ENCODE data around the gene OBP2A. TPM values are rescaled to one million over a fixed set of nuclear protein-coding genes. Genes with fewer than 3 reads are reported as not detected.

Gene OBP2A
- total RNA-seq, 1 experiment from 2014 or later = not detected

DNA sequence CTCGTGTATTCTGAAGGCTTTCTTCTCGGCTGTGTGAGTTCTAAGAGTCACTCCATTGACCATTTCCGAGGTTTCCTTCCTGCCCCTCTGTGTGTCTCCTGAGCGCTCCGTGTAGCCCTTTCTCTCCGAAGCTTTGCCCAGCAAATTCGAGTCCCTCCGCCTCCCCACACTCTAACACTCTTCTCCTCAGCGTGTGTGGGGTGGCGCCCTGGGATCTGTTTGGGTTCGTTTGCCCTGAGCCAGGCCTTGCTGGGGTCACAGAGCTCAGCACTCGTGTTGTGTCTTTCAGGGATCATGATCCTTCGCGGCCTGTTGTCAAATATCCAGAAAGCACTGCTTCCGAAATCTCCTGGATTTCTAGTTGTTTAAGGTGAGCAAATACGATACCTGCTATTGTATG lies 10.0 kb downstream of the OBP2A start (continued):
- no peak for TF ChIP-seq ZNF274 (IDR thresholded peaks at IDR 0.05; ENCODE audit: low read depth, low read length)

DNA sequence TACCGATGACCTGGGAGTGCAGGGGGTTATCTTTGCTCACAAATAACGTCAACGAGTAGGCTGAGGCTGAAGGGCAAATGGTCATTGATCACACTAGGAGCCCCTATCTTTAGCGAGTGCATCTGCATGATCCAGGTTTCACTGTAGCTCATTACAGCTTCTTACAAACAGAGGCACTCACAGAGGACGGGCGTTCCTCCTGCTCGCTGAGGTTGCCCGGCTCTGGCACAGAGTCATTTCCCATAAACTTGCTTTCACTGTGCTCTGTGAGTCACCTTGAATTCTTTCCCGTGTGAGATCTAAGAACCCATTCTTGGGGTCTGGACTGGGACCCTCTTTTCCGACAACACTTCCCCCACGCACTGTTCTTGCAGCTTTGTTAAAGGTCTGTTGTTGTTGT lies 13.7 kb downstream of the OBP2A start:
- RAD21 ChIA-PET (ENCODE audit: low non-redundant PET in 1 of 2, low total read pairs in 2 of 2, uncharacterized antibody in 2 of 2, unreplicated experiment in 2 of 2) = no interaction called here
- BruUV-seq (replicated peaks) = no TSS peak

More for the DNA sequence above, 13.7 kb downstream of the OBP2A start:
- no peak for TF ChIP-seq SRF (IDR thresholded peaks at IDR 0.05; ENCODE audit: low read depth)
- TF ChIP-seq TCF7L2 (IDR thresholded peaks at IDR 0.05; ENCODE audit: borderline replicate concordance, extremely low read depth, insufficient read depth, insufficient read length) = no peak
- no peak for TF ChIP-seq ELF1 (IDR thresholded peaks at IDR 0.05; ENCODE audit: borderline replicate concordance, low read depth)
- TF ChIP-seq SP1 (IDR thresholded peaks at IDR 0.05; ENCODE audit: low read depth) = no peak
- no peak for TF ChIP-seq RAD21 (IDR thresholded peaks at IDR 0.05; ENCODE audit: low read depth)
- TF ChIP-seq, protein P1, sequence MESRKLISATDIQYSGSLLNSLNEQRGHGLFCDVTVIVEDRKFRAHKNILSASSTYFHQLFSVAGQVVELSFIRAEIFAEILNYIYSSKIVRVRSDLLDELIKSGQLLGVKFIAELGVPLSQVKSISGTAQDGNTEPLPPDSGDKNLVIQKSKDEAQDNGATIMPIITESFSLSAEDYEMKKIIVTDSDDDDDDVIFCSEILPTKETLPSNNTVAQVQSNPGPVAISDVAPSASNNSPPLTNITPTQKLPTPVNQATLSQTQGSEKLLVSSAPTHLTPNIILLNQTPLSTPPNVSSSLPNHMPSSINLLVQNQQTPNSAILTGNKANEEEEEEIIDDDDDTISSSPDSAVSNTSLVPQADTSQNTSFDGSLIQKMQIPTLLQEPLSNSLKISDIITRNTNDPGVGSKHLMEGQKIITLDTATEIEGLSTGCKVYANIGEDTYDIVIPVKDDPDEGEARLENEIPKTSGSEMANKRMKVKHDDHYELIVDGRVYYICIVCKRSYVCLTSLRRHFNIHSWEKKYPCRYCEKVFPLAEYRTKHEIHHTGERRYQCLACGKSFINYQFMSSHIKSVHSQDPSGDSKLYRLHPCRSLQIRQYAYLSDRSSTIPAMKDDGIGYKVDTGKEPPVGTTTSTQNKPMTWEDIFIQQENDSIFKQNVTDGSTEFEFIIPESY (IDR thresholded peaks at IDR 0.05; ENCODE audit: extremely low read depth, insufficient replicate concordance, low read length) = no peak
- TF ChIP-seq EZH2phosphoT487 (IDR thresholded peaks at IDR 0.05; ENCODE audit: borderline replicate concordance) = no peak
- TF ChIP-seq CBX3 (IDR thresholded peaks at IDR 0.05; ENCODE audit: low read depth) = no peak
- TF ChIP-seq EGR1 (IDR thresholded peaks at IDR 0.05; ENCODE audit: low read depth) = no peak
- no peak for TF ChIP-seq POLR2A (IDR thresholded peaks at IDR 0.05; ENCODE audit: borderline replicate concordance, extremely low read depth, insufficient read depth, insufficient read length)
- TF ChIP-seq, protein P2, sequence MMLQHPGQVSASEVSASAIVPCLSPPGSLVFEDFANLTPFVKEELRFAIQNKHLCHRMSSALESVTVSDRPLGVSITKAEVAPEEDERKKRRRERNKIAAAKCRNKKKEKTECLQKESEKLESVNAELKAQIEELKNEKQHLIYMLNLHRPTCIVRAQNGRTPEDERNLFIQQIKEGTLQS (IDR thresholded peaks at IDR 0.05) = no peak
- TF ChIP-seq, protein P3, sequence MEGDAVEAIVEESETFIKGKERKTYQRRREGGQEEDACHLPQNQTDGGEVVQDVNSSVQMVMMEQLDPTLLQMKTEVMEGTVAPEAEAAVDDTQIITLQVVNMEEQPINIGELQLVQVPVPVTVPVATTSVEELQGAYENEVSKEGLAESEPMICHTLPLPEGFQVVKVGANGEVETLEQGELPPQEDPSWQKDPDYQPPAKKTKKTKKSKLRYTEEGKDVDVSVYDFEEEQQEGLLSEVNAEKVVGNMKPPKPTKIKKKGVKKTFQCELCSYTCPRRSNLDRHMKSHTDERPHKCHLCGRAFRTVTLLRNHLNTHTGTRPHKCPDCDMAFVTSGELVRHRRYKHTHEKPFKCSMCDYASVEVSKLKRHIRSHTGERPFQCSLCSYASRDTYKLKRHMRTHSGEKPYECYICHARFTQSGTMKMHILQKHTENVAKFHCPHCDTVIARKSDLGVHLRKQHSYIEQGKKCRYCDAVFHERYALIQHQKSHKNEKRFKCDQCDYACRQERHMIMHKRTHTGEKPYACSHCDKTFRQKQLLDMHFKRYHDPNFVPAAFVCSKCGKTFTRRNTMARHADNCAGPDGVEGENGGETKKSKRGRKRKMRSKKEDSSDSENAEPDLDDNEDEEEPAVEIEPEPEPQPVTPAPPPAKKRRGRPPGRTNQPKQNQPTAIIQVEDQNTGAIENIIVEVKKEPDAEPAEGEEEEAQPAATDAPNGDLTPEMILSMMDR (IDR thresholded peaks at IDR 0.05 in 2 of 3, conservative IDR thresholded peaks at IDR 0.05 in 1 of 3; ENCODE audit: borderline replicate concordance in 1 of 3, insufficient read depth in 1 of 3, low read depth in 2 of 3, low read length in 2 of 3) = no peak
- Histone ChIP-seq H3K27ac (ENCODE audit: low read depth, low read length) (no peak overlapping the region), H3K27me3 (ENCODE audit: insufficient read depth, low read length) (0 out of 2 replicates have a peak, but pooled peaks cover 2% of the 10 kb centered on the region), H3K4me2 (ENCODE audit: low read length) (no peak overlapping the region), H3K36me3 (ENCODE audit: control insufficient read depth in 1 of 2, insufficient read depth in 2 of 2, low read length in 2 of 2) (no peaks in the 10 kb centered on the region), H3K79me2 (ENCODE audit: insufficient read depth, low read length) (no peaks in the 10 kb centered on the region), H2AFZ (ENCODE audit: low read depth, low read length, poor library complexity, severe bottlenecking) (no peak overlapping the region), H3K9me2 (ENCODE audit: insufficient read depth) (no peaks in the 10 kb centered on the region), H3K9me3 (ENCODE audit: control insufficient read depth in 1 of 2, insufficient read depth in 1 of 2, low read depth in 1 of 2, low read length in 2 of 2) (no peaks in the 10 kb centered on the region), H4K20me1 (ENCODE audit: insufficient read depth) (no peaks in the 10 kb centered on the region), H3K4me1 (ENCODE audit: control insufficient read depth in 1 of 2, insufficient read depth in 2 of 2, low read length in 2 of 2) (no peaks in the 10 kb centered on the region), H3K9ac (ENCODE audit: low read length) (no peak overlapping the region), H3K4me3 (replicated peaks in 1 of 2; ENCODE audit: low read depth in 1 of 2, low read length in 2 of 2) (no peak overlapping the region)
- DNase-seq (ENCODE audit: low read depth, low spot score) (no peak), ATAC-seq (no peak)
- POLR2A ChIA-PET = no interaction called here
- intact Hi-C loops (cut with micrococcal nuclease) = no loop called here
- CTCF ChIA-PET = no interaction called here
